ENCODE data around the gene CYP4F8. TPM values are rescaled to one million over a fixed set of nuclear protein-coding genes. Genes with fewer than 3 reads are reported as not detected.
"Not testable (repeated sequence)": the region's sequence is repeated elsewhere in the genome, so short reads cannot be mapped to it uniquely, and the experiment has no call there.

Gene CYP4F8
- total RNA-seq, 1 experiment from 2014 or later: not detected

- no peak for DNase-seq (ENCODE audit: low spot score)
Observed at GRCh38 chr19:15644066-15644741, 29.2 kb downstream of the CYP4F8 start.

DNA sequence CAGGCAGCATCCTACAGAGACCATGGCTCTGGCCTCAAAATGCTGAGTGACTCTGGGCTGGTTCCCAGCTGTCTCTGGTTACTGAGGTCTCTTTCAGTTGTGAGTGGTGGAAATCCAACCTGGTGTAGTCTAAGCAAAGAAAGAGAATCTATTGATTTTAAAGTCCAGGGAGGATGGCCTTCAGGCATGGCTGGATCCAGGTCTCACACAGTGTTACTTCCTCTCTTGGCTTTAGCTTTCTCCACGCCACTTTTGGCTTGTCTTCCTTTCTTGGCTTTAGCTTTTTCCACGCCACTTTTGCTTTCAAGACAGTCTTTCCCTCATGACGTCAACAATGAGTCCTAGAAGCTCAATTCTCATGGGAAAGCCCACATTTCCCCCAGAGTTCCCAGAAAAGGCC is 29.8 kb downstream of the CYP4F8 start:
- DNase-seq (ENCODE audit: low spot score): no peak

DNA sequence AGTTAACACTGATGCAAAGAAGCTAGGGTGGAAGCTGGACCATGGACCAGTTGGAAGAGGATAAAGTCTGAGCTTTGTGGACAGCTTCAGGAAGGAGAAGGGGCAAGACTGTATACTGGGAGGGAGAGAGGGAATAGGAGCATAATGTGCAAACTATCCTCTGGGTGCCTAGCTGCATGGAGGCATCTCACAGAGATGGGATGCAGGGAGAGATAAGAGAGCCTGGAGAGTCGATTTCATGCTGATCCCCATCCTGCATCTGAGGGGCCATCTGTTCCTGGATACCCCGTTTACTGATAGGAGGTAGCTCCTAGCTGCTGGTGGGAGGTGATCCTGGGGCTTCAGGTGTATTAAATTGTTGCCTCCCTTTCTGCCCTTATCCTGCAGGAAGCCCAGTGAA is 34.5 kb downstream of the CYP4F8 start:
- no peak for DNase-seq (ENCODE audit: low spot score)

DNA sequence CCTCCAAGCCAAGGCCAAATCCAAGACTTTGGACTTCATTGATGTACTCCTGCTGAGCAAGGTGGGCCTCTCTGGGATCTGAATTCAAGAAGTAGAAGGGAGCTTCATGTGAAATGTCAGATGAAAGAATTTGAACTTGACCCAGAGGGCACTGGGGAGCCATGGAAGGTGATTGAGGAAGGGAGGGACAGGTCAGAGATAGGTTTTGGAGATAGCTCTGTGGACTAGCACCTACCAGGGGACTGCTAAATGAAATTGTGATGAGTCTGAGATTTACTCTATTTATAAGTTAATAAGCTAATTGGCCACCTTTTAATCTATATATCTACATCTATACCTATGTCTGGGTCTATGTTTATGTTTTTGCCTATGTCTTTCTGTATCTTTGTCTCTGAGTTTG is 35.1 kb downstream of the CYP4F8 start:
- not testable (repeated sequence) for DNase-seq (ENCODE audit: low spot score)

GRCh38 chr19:15651791-15652190 is 36.8 kb downstream of the CYP4F8 start:
- no peak for DNase-seq (ENCODE audit: low spot score)

DNA sequence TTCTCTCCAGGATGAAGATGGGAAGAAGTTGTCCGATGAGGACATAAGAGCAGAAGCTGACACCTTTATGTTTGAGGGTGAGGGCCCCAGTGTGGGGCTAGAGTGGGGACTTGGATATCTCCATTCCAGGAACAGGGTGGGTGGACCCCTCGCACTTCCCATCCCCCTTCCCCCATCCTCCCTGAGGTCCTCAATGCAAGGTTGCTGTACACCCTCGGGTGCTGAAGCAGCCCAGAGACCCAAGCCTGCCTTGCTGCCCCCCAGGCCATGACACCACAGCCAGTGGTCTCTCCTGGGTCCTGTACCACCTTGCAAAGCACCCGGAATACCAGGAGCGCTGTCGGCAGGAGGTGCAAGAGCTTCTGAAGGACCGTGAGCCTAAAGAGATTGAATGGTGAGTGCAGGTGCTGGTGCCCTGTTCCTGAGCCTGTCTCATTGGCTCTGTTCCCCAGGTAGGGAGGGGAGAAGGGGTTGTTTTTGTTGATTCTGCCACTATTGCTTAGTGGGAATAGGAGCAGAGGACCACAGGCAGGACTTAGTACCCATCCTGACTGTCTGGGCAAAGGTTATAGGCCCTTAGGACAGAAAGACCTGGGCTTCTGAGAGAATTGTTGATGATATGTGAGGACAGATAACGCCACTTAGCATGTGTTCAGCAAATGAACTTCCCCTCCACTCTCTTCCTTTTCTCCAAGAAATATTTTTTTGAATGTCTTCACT is 37.7 kb downstream of the CYP4F8 start:
- DNase-seq (ENCODE audit: low spot score): no peak

DNA sequence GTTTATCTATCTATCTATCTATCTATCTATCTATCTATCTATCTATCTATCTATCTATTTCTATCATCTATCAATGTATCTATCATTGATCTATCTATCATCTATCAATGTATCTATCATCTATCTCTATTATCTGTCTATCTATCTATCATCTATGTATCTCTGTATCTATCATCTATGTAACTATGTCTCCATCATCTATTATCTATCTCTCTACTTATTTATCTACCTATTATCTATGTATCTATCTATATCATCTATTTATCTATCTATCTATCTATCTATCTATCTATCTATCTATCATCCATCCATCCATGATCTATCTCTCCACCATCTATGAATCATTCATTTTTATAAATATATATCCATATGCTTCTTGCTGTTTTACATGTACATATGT is 41.4 kb downstream of the CYP4F8 start:
- DNase-seq (ENCODE audit: low spot score): no peak

- no peak for DNase-seq (ENCODE audit: low spot score)
Observed at GRCh38 chr19:15663247-15663646, 48.2 kb downstream of the CYP4F8 start.

GRCh38 chr19:15666186-15666585 is 51.2 kb downstream of the CYP4F8 start:
- DNase-seq (ENCODE audit: low spot score): no peak

GRCh38 chr19:15666883-15667282 is 51.9 kb downstream of the CYP4F8 start:
- DNase-seq (ENCODE audit: low spot score): peak; percentile 4

DNA sequence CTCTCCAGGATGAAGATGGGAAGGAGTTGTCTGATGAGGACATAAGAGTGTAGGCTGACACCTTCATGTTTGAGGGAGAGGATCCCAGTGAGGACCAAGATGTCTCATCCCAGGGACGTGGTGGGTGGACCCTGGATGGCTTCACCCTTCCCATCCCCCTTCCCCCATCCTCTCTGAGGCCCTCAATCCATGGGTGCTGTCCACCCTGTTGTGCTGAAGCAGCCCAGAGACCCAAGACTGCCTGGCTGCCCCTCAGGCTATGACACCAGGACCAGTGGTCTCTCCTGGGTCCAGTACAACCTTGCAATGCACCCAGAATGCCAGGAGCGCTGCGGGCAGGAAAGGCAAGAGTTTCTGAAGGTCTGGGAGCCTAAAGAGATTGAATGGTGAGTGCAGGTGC is 54.4 kb downstream of the CYP4F8 start:
- no peak for DNase-seq (ENCODE audit: low spot score)

GRCh38 chr19:15669891-15670290 is 54.9 kb downstream of the CYP4F8 start:
- DNase-seq (ENCODE audit: low spot score): no peak

DNA sequence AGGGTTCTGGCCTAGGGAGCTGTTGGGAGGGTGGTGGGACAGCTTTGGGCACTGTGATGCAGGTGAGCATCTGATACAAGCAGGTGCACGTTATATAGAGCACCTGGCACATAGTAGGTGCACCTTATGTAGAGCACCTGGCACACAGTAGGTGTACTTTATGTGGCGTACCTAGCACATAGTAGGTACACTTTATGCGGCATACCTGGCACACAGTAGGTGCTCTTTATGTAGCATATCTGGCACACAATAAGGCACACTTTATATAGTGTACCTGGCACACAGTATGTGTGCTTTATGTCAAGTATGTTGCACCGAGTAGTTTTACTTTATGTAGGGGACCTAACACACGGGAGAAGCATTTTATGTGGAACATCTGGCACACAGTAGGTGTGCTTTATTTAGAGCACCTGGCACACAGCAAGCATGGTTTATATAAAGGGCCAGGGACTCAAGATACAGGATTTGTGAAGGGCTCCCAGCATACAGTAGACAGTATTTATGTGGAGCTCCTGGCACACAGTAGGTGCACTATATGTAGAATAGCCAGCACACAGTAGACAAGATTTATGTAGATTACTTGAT is 56.3 kb downstream of the CYP4F8 start:
- no peak for DNase-seq (ENCODE audit: low spot score)

- no peak for DNase-seq (ENCODE audit: low spot score)
Observed at GRCh38 chr19:15671891-15672579, 57.0 kb downstream of the CYP4F8 start.

DNA sequence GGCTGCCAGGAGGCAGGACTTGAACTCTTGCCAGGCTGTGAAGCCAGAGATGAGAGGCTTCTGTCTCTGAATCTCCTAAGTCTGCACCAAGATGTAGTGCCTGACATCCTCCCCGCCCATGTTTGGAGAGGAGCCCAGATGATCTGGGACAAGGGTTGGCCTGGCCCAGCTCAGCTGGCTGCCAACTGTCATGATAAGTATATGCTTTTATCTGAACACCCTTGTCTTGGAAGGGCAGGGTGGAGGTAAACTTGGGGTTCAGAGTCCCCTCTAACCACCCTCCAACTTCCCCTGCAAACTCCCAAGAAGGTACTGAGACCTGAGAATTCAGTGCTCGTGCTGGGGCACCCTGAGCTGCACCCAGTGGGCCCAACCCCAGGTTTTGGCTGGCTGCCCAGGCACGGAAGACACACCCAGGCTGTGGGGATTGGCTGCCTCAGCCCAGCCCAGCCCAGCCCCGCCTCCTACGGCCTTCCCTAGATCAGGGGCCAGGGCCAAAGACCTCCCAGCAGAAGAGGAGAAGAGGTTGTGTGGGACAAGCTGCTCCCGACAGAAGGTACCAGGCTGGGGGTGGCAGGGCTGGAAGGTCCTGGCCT is 57.7 kb downstream of the CYP4F8 start, which contains the start of gene CYP4F12:
Gene CYP4F12 (plus strand): TSS at position 508 of the 596 bp plus-strand sequence. CDS start 443 bp downstream, outside the sequence.
- peak; percentile 80 for DNase-seq (ENCODE audit: low spot score)

DNA sequence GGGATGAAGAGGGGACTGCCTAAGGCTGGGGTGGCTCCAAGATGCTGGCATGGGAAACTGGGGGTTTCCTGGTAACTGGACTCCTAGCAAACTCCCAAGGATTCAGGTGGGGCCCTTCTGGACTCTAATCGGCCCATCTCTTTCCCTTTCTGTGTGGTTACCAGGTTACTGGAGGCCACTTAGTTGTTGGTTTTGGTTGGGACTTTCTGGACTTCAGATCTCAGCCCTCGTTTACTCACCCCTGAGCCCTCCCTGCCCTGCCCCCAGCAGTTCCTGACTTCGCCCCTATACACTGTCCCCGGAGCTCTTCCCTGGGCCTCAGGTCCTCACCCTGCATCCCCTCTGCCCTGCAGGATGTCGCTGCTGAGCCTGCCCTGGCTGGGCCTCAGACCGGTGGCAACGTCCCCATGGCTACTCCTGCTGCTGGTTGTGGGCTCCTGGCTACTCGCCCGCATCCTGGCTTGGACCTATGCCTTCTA is 58.2 kb downstream of the CYP4F8 start:
- DNase-seq (ENCODE audit: low spot score): peak; percentile 59

- DNase-seq (ENCODE audit: low spot score): peak; percentile 11
Observed at GRCh38 chr19:15675560-15675959, 60.5 kb downstream of the CYP4F8 start.

GRCh38 chr19:15679089-15679488 is 64.1 kb downstream of the CYP4F8 start:
- DNase-seq (ENCODE audit: low spot score): no peak

DNA sequence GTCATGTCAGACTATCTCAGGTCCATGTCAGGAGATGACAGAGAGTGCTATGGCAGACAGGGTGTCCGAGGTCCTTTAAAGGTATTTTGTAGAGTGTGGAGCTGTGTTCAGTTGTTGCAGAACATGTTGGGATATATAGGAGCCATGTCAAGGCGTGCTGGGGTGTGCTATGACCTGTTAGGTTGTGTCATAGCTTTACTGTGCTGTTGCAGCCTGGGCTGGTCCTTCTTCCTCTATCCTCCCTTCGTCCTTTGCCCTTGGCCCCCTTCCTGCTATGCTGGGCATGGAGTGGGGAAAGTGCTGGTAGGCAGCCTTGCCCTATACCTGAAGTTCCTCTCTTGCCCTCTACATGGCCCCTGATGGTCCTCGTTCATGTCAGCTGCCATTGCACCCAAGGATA is 64.8 kb downstream of the CYP4F8 start:
- not testable (repeated sequence) for DNase-seq (ENCODE audit: low spot score)
